ENCODE results near the gene CPN2.

DNA sequence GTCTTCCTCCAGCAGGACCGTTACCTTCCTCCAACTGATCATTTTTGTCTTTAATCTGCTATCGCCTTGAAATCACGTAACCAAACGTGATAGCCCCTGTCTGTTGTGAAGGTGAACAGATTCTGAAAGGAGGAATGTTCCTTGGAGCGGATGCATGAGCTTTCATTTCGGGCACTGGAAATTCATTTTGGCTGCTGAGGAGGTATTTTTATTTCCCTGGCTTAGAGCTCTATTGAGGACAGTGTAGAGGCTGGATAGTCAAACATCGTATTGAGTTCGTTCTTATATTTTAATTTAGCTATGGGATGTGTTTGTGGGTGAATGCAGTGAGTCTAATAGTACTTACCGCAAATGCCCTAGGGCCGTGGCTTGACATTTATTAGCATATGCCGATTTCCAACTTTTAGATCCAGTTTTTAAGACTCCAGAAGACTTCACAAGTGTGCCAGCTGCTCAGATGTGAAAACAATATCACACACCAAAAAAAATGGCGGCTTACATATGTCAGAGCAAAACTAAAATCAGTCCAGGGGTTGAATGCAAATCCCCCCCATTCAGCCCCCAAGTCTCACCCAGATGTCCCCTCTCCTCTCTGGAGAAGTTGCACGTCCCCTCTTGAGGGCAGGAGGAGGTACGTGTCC, 22.1 kb downstream of the CPN2 start:
- TF ChIP-seq, protein P1, sequence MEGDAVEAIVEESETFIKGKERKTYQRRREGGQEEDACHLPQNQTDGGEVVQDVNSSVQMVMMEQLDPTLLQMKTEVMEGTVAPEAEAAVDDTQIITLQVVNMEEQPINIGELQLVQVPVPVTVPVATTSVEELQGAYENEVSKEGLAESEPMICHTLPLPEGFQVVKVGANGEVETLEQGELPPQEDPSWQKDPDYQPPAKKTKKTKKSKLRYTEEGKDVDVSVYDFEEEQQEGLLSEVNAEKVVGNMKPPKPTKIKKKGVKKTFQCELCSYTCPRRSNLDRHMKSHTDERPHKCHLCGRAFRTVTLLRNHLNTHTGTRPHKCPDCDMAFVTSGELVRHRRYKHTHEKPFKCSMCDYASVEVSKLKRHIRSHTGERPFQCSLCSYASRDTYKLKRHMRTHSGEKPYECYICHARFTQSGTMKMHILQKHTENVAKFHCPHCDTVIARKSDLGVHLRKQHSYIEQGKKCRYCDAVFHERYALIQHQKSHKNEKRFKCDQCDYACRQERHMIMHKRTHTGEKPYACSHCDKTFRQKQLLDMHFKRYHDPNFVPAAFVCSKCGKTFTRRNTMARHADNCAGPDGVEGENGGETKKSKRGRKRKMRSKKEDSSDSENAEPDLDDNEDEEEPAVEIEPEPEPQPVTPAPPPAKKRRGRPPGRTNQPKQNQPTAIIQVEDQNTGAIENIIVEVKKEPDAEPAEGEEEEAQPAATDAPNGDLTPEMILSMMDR (IDR thresholded peaks at IDR 0.05), result no peak
- TF ChIP-seq POLR2A (IDR thresholded peaks at IDR 0.05), result no peak

All from uterus (tissue), 2 donors.